ENCODE results near the gene NPM3. TPM values are rescaled to one million over a fixed set of nuclear protein-coding genes. Genes with fewer than 3 reads are reported as not detected.

NPM3 gene
- total RNA-seq, 1 donor from 2014 or later: 115 TPM

DNA sequence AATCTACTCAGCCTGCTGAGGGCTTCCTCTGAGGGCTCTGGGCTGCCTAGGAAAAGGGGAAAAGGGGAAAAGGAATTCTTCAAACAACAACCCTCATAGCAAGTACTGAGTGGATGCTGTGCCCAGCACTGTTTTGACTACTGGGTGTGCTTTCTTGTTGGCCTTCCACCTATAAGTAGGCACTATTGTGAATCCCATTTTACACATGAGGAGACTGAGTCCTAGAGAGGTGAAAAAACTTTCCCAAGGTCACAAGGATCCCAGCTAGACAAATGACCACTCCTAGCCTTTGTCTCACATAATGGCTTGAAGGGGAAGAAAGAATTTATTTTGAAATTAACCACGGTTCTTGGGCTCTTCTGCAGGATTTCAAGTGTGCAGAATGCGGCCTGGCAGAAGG is 24.4 kb downstream of the NPM3 start:
- H3K4me3 ChIP-seq (ENCODE audit: low read depth, low read length): no peak overlapping the region
- peaks cover 29% of the 10 kb centered on the region for H3K27me3 ChIP-seq (ENCODE audit: control insufficient read depth, insufficient read depth, low read length)
- DNase-seq (ENCODE audit: low read depth): no peak
- TF ChIP-seq CTCF (IDR thresholded peaks at IDR 0.05; ENCODE audit: insufficient read depth, low read length, poor library complexity, severe bottlenecking): no peak
- no peaks in the 10 kb centered on the region for H3K36me3 ChIP-seq (ENCODE audit: control insufficient read depth, insufficient read depth, low read length)

- no peak for TF ChIP-seq CTCF (IDR thresholded peaks at IDR 0.05; ENCODE audit: insufficient read depth, low read length, poor library complexity, severe bottlenecking)
- H3K4me3 ChIP-seq (ENCODE audit: low read depth, low read length): no peak overlapping the region
- no peaks in the 10 kb centered on the region for H3K36me3 ChIP-seq (ENCODE audit: control insufficient read depth, insufficient read depth, low read length)
- DNase-seq (ENCODE audit: low read depth): no peak
- peaks cover 2% of the 10 kb centered on the region for H3K27me3 ChIP-seq (ENCODE audit: control insufficient read depth, insufficient read depth, low read length)
Observed at GRCh38 chr10:101752241-101752640, 31.0 kb downstream of the NPM3 start.

DNA sequence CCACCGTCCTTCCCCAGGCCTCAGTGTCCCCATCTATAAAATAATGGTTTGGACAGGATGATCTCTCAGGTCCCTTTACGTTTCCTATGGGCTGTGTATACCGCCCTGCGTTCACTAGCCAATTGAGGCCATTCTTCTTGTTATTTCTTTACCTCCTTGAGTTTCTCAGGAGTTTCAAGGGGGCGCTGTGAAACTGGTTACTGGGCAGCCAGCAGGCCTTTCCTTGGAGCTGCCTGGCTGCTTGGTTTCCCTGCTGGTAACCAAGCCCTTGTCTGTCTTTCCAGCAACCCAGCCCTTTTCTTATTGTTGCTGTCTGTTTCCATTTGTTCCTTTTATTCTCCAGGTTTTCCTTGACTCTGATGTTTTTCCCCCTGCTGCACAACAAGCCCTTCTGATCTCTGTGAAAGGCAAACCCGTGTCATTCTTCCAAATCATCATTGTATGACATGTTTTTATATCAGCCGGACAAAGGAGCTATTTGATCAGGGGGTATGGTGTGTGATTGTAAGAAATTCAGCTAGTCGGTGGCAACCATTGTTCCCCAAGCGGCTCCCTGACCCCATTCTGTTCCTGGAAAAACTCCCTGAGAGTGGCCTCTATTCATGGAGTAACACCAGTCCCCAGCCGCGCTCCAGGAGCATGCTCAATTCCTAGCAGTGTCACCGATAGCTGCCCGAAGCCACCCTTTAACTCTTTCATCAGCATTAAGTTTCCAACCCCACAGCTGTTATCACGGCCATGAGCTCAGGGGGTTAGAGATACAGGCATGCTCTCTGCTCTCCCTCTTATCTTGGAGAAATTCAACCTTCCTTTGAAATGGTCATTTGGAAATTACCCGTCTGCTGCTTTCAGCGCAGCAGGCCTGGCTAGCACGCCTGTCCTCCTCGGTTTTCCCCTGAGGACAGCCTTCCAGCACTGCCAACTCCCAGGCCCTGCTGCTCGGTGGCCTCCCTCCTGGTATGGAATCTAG is 33.9 kb downstream of the NPM3 start:
- no peak overlapping the region for H3K4me3 ChIP-seq (ENCODE audit: low read depth, low read length)
- no peaks in the 10 kb centered on the region for H3K36me3 ChIP-seq (ENCODE audit: control insufficient read depth, insufficient read depth, low read length)
- DNase-seq (ENCODE audit: low read depth): no peak
- TF ChIP-seq CTCF (IDR thresholded peaks at IDR 0.05; ENCODE audit: insufficient read depth, low read length, poor library complexity, severe bottlenecking): peak; percentile 4
- peaks cover 2% of the 10 kb centered on the region for H3K27me3 ChIP-seq (ENCODE audit: control insufficient read depth, insufficient read depth, low read length)

- DNase-seq (ENCODE audit: low read depth): no peak
- Histone ChIP-seq H3K36me3 (ENCODE audit: control insufficient read depth, insufficient read depth, low read length) (no peaks in the 10 kb centered on the region), H3K4me3 (ENCODE audit: low read depth, low read length) (no peak overlapping the region), H3K27me3 (ENCODE audit: control insufficient read depth, insufficient read depth, low read length) (peaks cover 2% of the 10 kb centered on the region)
- TF ChIP-seq CTCF (IDR thresholded peaks at IDR 0.05; ENCODE audit: insufficient read depth, low read length, poor library complexity, severe bottlenecking): no peak
Observed at GRCh38 chr10:101748496-101748895, 34.8 kb downstream of the NPM3 start.

DNA sequence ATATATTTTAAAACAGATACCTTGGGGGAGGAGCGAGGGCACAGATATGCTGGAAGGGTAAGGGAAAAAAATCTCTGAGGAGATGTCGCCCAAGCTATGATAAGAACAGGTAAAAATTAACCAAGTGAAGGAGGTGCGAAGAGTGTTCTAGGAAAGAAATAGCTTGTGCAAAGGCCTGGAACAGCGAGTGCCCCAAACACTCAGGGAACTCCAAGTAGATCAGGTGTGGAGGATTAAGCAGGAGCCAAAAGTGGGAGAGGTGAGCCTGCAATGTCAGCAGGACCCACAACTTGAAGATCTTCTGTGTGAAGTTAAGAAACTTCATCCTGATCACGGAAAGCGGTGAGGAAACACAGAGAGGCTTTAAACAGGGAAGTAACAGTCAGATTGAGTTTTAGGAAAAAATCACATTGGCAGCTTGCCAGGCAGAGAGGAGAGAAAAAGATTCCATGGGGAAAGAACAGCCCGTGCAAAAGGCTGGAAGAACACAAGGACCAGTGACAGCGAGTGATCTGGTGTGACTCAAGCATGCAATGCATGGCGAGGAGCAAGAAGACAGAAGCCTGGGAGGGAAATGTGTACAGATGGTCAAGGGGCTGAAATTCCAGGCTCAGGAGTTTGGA is 38.1 kb downstream of the NPM3 start:
- peaks cover 2% of the 10 kb centered on the region for H3K27me3 ChIP-seq (ENCODE audit: control insufficient read depth, insufficient read depth, low read length)
- TF ChIP-seq CTCF (IDR thresholded peaks at IDR 0.05; ENCODE audit: insufficient read depth, low read length, poor library complexity, severe bottlenecking): no peak
- no peak for DNase-seq (ENCODE audit: low read depth)
- H3K4me3 ChIP-seq (ENCODE audit: low read depth, low read length): no peak overlapping the region
- no peaks in the 10 kb centered on the region for H3K36me3 ChIP-seq (ENCODE audit: control insufficient read depth, insufficient read depth, low read length)
